ENCODE measurements around the gene HP. TPM values are rescaled to one million over a fixed set of nuclear protein-coding genes. Genes with fewer than 3 reads are reported as not detected.

The HP gene
- total and polyA plus RNA-seq, 2 of the 13 experiments (the other 11 are each of a cell fraction or from before 2014, with no cell fraction given): 387 to 524 TPM

DNA sequence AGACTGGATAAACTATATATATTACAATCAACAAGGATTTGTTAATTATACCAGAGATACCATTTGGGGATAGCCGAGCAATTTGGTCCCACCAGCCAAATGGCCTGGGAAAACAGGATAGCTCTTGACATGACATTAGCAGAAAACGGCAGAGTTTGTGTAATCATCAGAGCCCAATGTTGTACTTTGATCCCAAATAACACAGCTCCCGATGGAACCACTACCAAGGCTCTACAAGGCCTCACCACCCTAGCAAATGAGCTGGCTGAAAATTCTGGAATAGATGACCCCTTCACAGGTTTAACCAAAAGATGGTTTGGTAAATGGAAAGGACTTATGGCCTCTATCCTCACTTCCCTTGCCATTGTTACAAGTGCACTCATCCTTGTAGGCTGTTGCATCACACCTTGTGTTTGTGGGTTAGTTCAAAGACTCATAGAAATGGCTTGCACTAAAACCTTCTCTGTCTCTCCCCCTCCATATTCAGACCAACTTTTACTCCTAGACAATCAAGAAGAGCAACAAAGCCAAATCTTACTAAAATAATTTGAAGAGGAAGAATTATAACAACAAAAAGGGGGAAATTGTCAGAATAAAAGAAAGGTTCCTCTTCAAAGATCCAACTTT is 29.6 kb downstream of the HP start (continued):
- TF ChIP-seq, protein P1, sequence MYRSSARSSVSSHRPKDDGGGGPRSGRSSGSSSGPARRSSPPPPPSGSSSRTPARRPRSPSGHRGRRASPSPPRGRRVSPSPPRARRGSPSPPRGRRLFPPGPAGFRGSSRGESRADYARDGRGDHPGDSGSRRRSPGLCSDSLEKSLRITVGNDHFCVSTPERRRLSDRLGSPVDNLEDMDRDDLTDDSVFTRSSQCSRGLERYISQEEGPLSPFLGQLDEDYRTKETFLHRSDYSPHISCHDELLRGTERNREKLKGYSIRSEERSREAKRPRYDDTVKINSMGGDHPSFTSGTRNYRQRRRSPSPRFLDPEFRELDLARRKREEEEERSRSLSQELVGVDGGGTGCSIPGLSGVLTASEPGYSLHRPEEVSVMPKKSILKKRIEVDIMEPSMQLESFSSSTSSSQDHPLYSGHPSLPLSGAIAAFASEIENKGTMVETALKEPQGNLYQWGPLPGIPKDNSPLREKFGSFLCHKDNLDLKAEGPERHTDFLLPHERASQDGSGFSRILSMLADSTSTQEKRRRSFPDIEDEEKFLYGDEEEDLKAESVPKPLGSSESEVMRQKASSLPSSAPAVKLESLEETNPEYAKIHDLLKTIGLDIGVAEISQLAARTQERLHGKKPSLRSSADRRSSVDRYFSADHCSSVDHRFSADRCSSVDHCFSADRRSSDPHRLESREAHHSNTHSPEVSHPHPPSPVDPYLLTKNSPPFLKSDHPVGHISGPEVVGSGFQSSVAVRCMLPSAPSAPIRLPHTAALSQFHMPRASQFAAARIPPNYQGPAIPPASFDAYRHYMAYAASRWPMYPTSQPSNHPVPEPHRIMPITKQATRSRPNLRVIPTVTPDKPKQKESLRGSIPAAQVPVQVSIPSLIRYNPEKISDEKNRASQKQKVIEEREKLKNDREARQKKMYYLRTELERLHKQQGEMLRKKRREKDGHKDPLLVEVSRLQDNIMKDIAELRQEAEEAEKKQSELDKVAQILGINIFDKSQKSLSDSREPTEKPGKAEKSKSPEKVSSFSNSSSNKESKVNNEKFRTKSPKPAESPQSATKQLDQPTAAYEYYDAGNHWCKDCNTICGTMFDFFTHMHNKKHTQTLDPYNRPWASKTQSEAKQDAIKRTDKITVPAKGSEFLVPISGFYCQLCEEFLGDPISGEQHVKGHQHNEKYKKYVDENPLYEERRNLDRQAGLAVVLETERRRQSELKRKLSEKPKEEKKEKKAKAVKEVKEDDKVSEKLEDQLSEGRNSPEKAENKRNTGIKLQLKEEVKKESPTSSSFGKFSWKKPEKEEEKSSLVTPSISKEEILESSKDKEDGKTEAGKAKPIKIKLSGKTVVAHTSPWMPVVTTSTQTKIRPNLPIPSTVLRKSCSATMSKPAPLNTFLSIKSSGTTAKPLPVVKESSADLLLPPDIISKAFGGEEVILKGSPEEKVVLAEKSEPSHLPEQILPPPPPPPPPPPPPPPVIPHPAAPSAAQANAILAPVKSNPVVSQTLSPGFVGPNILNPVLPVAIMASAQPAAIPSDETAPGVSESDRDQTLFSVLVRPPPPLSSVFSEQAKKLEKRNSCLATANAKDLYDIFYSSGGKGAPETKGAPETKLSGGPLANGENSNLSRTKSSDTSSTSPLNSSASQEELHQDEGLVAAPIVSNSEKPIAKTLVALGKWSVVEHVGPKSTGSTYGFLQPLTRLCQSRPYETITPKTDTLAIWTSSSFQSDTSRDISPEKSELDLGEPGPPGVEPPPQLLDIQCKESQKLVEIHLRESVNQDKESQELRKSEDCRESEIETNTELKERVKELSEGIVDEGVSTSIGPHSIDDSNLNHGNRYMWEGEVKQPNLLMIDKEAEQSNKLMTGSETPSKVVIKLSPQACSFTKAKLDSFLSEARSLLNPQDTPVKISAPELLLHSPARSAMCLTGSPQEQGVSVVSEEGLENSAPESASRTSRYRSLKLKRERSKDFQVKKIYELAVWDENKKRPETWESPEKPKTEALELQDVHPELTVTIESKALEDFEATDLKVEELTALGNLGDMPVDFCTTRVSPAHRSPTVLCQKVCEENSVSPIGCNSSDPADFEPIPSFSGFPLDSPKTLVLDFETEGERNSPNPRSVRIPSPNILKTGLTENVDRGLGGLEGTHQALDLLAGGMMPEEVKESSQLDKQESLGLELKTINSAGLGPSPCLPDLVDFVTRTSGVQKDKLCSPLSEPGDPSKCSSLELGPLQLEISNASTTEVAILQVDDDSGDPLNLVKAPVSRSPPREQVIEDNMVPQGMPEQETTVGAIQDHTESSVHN (CRISPR knock-in tag; IDR thresholded peaks at IDR 0.05): 0 out of 2 replicates have a peak, but pooled peaks have one; percentile 32
- TF ChIP-seq, protein P2, sequence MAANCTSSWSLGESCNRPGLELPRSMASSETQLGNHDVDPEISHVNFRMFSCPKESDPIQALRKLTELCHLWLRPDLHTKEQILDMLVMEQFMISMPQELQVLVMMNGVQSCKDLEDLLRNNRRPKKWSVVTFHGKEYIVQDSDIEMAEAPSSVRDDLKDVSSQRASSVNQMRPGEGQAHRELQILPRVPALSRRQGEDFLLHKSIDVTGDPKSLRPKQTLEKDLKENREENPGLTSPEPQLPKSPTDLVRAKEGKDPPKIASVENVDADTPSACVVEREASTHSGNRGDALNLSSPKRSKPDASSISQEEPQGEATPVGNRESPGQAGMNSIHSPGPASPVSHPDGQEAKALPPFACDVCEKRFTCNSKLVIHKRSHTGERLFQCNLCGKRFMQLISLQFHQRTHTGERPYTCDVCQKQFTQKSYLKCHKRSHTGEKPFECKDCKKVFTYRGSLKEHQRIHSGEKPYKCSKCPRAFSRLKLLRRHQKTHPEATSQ (CRISPR knock-in tag; IDR thresholded peaks at IDR 0.05; ENCODE audit: borderline replicate concordance): no peak
- TF ChIP-seq YEATS4 (CRISPR knock-in tag; IDR thresholded peaks at IDR 0.05; ENCODE audit: borderline replicate concordance): peak; percentile 16; the same call in 1 of the 2 replicates
- TF ChIP-seq KDM3A (CRISPR knock-in tag; IDR thresholded peaks at IDR 0.05; ENCODE audit: low read depth): no peak
- TF ChIP-seq RFX5 (IDR thresholded peaks at IDR 0.05; ENCODE audit: low read depth, low read length): no peak
- no peak for TF ChIP-seq ZNF616 (CRISPR knock-in tag; IDR thresholded peaks at IDR 0.05; ENCODE audit: low read depth)
- no peak for TF ChIP-seq ZFP36L2 (CRISPR knock-in tag; IDR thresholded peaks at IDR 0.05)
- TF ChIP-seq, protein P3, sequence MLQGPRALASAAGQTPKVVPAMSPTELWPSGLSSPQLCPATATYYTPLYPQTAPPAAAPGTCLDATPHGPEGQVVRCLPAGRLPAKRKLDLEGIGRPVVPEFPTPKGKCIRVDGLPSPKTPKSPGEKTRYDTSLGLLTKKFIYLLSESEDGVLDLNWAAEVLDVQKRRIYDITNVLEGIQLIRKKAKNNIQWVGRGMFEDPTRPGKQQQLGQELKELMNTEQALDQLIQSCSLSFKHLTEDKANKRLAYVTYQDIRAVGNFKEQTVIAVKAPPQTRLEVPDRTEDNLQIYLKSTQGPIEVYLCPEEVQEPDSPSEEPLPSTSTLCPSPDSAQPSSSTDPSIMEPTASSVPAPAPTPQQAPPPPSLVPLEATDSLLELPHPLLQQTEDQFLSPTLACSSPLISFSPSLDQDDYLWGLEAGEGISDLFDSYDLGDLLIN (CRISPR knock-in tag; IDR thresholded peaks at IDR 0.05; ENCODE audit: borderline replicate concordance): no peak
- peak; percentile 19 for TF ChIP-seq XRCC5 (optimal IDR thresholded peaks at IDR 0.05; ENCODE audit: low read length)
- no peak for TF ChIP-seq JDP2 (CRISPR knock-in tag; IDR thresholded peaks at IDR 0.05; ENCODE audit: borderline replicate concordance)
- TF ChIP-seq KLF16 (CRISPR knock-in tag; IDR thresholded peaks at IDR 0.05): no peak
- TF ChIP-seq, protein P4, sequence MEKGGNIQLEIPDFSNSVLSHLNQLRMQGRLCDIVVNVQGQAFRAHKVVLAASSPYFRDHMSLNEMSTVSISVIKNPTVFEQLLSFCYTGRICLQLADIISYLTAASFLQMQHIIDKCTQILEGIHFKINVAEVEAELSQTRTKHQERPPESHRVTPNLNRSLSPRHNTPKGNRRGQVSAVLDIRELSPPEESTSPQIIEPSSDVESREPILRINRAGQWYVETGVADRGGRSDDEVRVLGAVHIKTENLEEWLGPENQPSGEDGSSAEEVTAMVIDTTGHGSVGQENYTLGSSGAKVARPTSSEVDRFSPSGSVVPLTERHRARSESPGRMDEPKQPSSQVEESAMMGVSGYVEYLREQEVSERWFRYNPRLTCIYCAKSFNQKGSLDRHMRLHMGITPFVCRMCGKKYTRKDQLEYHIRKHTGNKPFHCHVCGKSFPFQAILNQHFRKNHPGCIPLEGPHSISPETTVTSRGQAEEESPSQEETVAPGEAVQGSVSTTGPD (CRISPR knock-in tag; IDR thresholded peaks at IDR 0.05): no peak
- TF ChIP-seq CBX5 (CRISPR knock-in tag; IDR thresholded peaks at IDR 0.05; ENCODE audit: borderline replicate concordance): 0 out of 2 replicates have a peak, but pooled peaks have one; percentile 22
- TF ChIP-seq, protein P5, sequence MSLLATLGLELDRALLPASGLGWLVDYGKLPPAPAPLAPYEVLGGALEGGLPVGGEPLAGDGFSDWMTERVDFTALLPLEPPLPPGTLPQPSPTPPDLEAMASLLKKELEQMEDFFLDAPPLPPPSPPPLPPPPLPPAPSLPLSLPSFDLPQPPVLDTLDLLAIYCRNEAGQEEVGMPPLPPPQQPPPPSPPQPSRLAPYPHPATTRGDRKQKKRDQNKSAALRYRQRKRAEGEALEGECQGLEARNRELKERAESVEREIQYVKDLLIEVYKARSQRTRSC (CRISPR knock-in tag; IDR thresholded peaks at IDR 0.05; ENCODE audit: low read depth): no peak
- peak; percentile 22; the same call in 1 of the 2 replicates for TF ChIP-seq TBX3 (IDR thresholded peaks at IDR 0.05; ENCODE audit: borderline replicate concordance)
- no peak for TF ChIP-seq ZNF652 (CRISPR knock-in tag; IDR thresholded peaks at IDR 0.05; ENCODE audit: borderline replicate concordance, low read depth)

All from HepG2 (cell line).